IMR-90 (cell line): Measurements from ENCODE around the gene CD46.

ENCODE experiments used
- CEBPB ChIP-seq: IDR thresholded peaks from 2 replicates; pipeline ENCODE4 v1.6.1; 2012; ENCODE audit warnings: low read depth, low read length, improper control_type of control experiment
- POLR2A ChIP-seq: IDR thresholded peaks from 2 replicates; pipeline ENCODE4 v1.6.1; 2012; ENCODE audit warnings: mild to moderate bottlenecking, low read depth, low read length
- RCOR1 ChIP-seq: IDR thresholded peaks from 2 replicates; pipeline ENCODE4 v1.6.1; 2012; ENCODE audit warnings: mild to moderate bottlenecking, low read length, improper control_type of control experiment; ENCODE audit not compliant: insufficient replicate concordance
- RFX5 ChIP-seq: IDR thresholded peaks from 2 replicates; pipeline ENCODE4 v1.8.0; 2012; ENCODE audit warnings: low read depth, mild to moderate bottlenecking, low read length, moderate library complexity
- TF ChIP-seq, protein P1 (sequence below): conservative IDR thresholded peaks from 2 replicates; pipeline ENCODE4 v1.5.1; 2012; ENCODE audit warnings: mild to moderate bottlenecking, low read depth, low read length, improper control_type of control experiment

DNA sequence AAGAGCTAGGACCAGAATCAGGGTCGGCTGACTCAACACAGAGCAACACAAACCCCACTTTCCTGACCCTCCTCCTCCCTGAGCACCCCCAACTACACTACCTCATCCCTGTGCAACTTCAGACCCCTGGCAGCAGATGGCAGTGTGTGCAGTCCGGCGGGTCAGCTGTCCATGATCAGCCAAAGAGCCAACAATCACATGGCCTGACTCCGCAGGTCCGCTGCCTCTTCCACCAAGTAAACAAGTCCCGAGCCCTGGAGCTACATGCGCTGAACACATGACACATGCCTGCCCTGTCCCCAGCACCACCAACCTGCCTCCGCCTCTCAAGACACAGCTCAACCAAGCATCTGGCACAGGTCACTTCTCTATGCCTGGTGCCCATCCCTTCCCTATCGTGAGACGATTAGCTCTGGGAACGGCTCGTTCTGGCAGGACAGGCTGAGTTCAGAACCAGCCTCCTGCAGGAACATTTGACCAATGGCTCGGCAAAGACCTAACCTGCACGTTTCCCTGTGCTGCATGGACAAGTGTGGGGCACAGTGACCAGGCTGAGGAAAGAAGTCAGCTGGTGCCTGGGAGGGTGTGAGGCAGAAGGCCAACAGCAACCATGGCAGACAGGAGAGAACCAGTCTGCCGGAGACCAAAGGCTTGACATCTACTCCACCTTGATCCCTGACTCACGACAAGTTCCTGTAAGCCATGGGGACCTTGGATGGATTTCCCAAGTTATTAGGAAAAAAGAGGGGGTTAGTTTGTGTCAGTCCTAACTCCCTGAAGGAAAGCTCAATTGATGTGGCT is 60.3 kb downstream of the CD46 start:
- TF ChIP-seq RFX5 (no peak), POLR2A (no peak), RCOR1 (no peak), CEBPB (no peak)
- TF ChIP-seq, protein P1, sequence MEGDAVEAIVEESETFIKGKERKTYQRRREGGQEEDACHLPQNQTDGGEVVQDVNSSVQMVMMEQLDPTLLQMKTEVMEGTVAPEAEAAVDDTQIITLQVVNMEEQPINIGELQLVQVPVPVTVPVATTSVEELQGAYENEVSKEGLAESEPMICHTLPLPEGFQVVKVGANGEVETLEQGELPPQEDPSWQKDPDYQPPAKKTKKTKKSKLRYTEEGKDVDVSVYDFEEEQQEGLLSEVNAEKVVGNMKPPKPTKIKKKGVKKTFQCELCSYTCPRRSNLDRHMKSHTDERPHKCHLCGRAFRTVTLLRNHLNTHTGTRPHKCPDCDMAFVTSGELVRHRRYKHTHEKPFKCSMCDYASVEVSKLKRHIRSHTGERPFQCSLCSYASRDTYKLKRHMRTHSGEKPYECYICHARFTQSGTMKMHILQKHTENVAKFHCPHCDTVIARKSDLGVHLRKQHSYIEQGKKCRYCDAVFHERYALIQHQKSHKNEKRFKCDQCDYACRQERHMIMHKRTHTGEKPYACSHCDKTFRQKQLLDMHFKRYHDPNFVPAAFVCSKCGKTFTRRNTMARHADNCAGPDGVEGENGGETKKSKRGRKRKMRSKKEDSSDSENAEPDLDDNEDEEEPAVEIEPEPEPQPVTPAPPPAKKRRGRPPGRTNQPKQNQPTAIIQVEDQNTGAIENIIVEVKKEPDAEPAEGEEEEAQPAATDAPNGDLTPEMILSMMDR = peak; percentile 43
